ENCODE measurements around the gene ADAMTS10. TPM values are rescaled to one million over a fixed set of nuclear protein-coding genes. Genes with fewer than 3 reads are reported as not detected.

Gene ADAMTS10
- total and polyA plus RNA-seq, 2 donors (not counting 3 experiments of a cell fraction or from before 2014, with no cell fraction given): 15.8 to 17.4 TPM

GRCh38 chr19:8552810-8553209 lies 57.7 kb downstream of the ADAMTS10 start:
- no peaks in the 10 kb centered on the region for H3K36me3 ChIP-seq (ENCODE audit: control insufficient read depth in 2 of 2, extremely low read depth in 1 of 2, insufficient read depth in 2 of 2, low read length in 2 of 2)
- no peak overlapping the region for H3K9ac ChIP-seq (replicated peaks; ENCODE audit: extremely low read depth, insufficient read depth, low read length)
- H3K4me2 ChIP-seq (ENCODE audit: insufficient read depth, low read length): no peak overlapping the region
- no peak overlapping the region for H3K27ac ChIP-seq (ENCODE audit: insufficient read depth, low read depth, low read length)
- no peak for TF ChIP-seq JUN (IDR thresholded peaks at IDR 0.05; ENCODE audit: borderline replicate concordance, insufficient read depth, insufficient read length, low read depth)
- TF ChIP-seq EZH2 (IDR thresholded peaks at IDR 0.05; ENCODE audit: borderline replicate concordance, low read depth, low read length, severe bottlenecking): no peak
- no peak for TF ChIP-seq GATA2 (IDR thresholded peaks at IDR 0.05; ENCODE audit: insufficient read depth, insufficient read length, low read depth, low read length)
- TF ChIP-seq, protein P1, sequence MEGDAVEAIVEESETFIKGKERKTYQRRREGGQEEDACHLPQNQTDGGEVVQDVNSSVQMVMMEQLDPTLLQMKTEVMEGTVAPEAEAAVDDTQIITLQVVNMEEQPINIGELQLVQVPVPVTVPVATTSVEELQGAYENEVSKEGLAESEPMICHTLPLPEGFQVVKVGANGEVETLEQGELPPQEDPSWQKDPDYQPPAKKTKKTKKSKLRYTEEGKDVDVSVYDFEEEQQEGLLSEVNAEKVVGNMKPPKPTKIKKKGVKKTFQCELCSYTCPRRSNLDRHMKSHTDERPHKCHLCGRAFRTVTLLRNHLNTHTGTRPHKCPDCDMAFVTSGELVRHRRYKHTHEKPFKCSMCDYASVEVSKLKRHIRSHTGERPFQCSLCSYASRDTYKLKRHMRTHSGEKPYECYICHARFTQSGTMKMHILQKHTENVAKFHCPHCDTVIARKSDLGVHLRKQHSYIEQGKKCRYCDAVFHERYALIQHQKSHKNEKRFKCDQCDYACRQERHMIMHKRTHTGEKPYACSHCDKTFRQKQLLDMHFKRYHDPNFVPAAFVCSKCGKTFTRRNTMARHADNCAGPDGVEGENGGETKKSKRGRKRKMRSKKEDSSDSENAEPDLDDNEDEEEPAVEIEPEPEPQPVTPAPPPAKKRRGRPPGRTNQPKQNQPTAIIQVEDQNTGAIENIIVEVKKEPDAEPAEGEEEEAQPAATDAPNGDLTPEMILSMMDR (IDR thresholded peaks at IDR 0.05; ENCODE audit: extremely low read depth in 1 of 2, insufficient read depth in 1 of 2, low read depth in 1 of 2, low read length in 2 of 2): no peak
- TF ChIP-seq MYC (IDR thresholded peaks at IDR 0.05; ENCODE audit: low read depth, low read length): no peak
- no peak for DNase-seq (ENCODE audit: low read depth, low spot score)
- H3K27me3 ChIP-seq (ENCODE audit: control insufficient read depth in 2 of 2, insufficient read depth in 2 of 2, low read length in 2 of 2): no peaks in the 10 kb centered on the region
- ChIA-PET POLR2A (no interaction called here), CTCF (no interaction called here)
- no peak overlapping the region for H3K4me3 ChIP-seq (replicated peaks in 1 of 3; ENCODE audit: insufficient read depth in 1 of 3, low read depth in 1 of 3, low read length in 3 of 3)
- H3K9me1 ChIP-seq (replicated peaks; ENCODE audit: control insufficient read depth, extremely low read depth, insufficient read depth, low read length): no peaks in the 10 kb centered on the region
- H3K9me3 ChIP-seq (replicated peaks; ENCODE audit: control insufficient read depth, insufficient read depth, low read length): no peaks in the 10 kb centered on the region
- no peak for FAIRE-seq
- BruUV-seq (replicated peaks): no TSS peak
- H4K20me1 ChIP-seq (replicated peaks; ENCODE audit: control insufficient read depth, extremely low read depth, insufficient read depth, low read length): no peaks in the 10 kb centered on the region
- dilution Hi-C loops (cut with MboI; ENCODE audit: extremely low pct_ligation_motif_present, low sequenced_read_pairs): no loop called here
- H2AFZ ChIP-seq (ENCODE audit: low read depth, low read length): peak overlapping the region; percentile 24
- intact Hi-C loops (cut with micrococcal nuclease): no loop called here
- no peaks in the 10 kb centered on the region for H3K4me1 ChIP-seq (ENCODE audit: control insufficient read depth, extremely low read depth, insufficient read depth, low read length)
- no peaks in the 10 kb centered on the region for H3K79me2 ChIP-seq (ENCODE audit: control insufficient read depth, insufficient read depth, low read length)

- CTCF ChIA-PET: no interaction called here
- H4K20me1 ChIP-seq (replicated peaks; ENCODE audit: control insufficient read depth, extremely low read depth, insufficient read depth, low read length): no peaks in the 10 kb centered on the region
- dilution Hi-C loops (cut with MboI; ENCODE audit: extremely low pct_ligation_motif_present, low sequenced_read_pairs): no loop called here
Observed at GRCh38 chr19:8550070-8550469, 60.4 kb downstream of the ADAMTS10 start.

More at GRCh38 chr19:8550070-8550469, 60.4 kb downstream of the ADAMTS10 start:
- POLR2A ChIA-PET: no interaction called here
- H3K79me2 ChIP-seq (ENCODE audit: control insufficient read depth, insufficient read depth, low read length): no peaks in the 10 kb centered on the region
- no peaks in the 10 kb centered on the region for H3K27me3 ChIP-seq (ENCODE audit: control insufficient read depth in 2 of 2, insufficient read depth in 2 of 2, low read length in 2 of 2)
- no peaks in the 10 kb centered on the region for H3K4me1 ChIP-seq (ENCODE audit: control insufficient read depth, extremely low read depth, insufficient read depth, low read length)
- FAIRE-seq (no peak), DNase-seq (ENCODE audit: low read depth, low spot score) (no peak)
- BruUV-seq (replicated peaks): no TSS peak
- intact Hi-C loops (cut with micrococcal nuclease): no loop called here
- no peak overlapping the region for H3K4me2 ChIP-seq (ENCODE audit: insufficient read depth, low read length)
- no peaks in the 10 kb centered on the region for H3K9me3 ChIP-seq (replicated peaks; ENCODE audit: control insufficient read depth, insufficient read depth, low read length)
- no peaks in the 10 kb centered on the region for H3K9me1 ChIP-seq (replicated peaks; ENCODE audit: control insufficient read depth, extremely low read depth, insufficient read depth, low read length)
- no peak overlapping the region for H3K9ac ChIP-seq (replicated peaks; ENCODE audit: extremely low read depth, insufficient read depth, low read length)
- H3K27ac ChIP-seq (ENCODE audit: insufficient read depth, low read depth, low read length): no peak overlapping the region
- TF ChIP-seq POLR2AphosphoS5 (IDR thresholded peaks at IDR 0.05; ENCODE audit: insufficient read depth, low read depth, low read length): no peak
- TF ChIP-seq EZH2 (IDR thresholded peaks at IDR 0.05; ENCODE audit: borderline replicate concordance, low read depth, low read length, severe bottlenecking): no peak
- TF ChIP-seq FOS (IDR thresholded peaks at IDR 0.05; ENCODE audit: borderline replicate concordance, insufficient read depth, low read length): no peak
- no peak for TF ChIP-seq POLR2A (IDR thresholded peaks at IDR 0.05; ENCODE audit: low read depth, low read length)
- TF ChIP-seq JUN (IDR thresholded peaks at IDR 0.05; ENCODE audit: borderline replicate concordance, insufficient read depth, insufficient read length, low read depth): no peak
- TF ChIP-seq MYC (IDR thresholded peaks at IDR 0.05; ENCODE audit: low read depth, low read length): no peak
- TF ChIP-seq MAX (IDR thresholded peaks at IDR 0.05; ENCODE audit: insufficient read depth, insufficient read length): no peak
- TF ChIP-seq, protein P1 (IDR thresholded peaks at IDR 0.05; ENCODE audit: extremely low read depth in 1 of 2, insufficient read depth in 1 of 2, low read depth in 1 of 2, low read length in 2 of 2): no peak
- TF ChIP-seq GATA2 (IDR thresholded peaks at IDR 0.05; ENCODE audit: insufficient read depth, insufficient read length, low read depth, low read length): no peak
- H2AFZ ChIP-seq (ENCODE audit: low read depth, low read length): no peak overlapping the region
- no peaks in the 10 kb centered on the region for H3K36me3 ChIP-seq (ENCODE audit: control insufficient read depth in 2 of 2, extremely low read depth in 1 of 2, insufficient read depth in 2 of 2, low read length in 2 of 2)
- H3K4me3 ChIP-seq (replicated peaks in 1 of 3; ENCODE audit: insufficient read depth in 1 of 3, low read depth in 1 of 3, low read length in 3 of 3): no peak overlapping the region

Data from endothelial cell of umbilical vein (primary cell).